Iris pigment epithelial cell (primary cell): ENCODE data around the gene AGAP1.
"Not testable (repeated sequence)": the region's sequence is repeated elsewhere in the genome, so short reads cannot be mapped to it uniquely, and the experiment has no call there.

ENCODE experiments used
- DNase-seq: peaks from one replicate; pipeline ENCODE4 v3.0.0-alpha.2; 2011; ENCODE audit warnings: low read depth

AGAP1 gene

GRCh38 chr2:236045251-236046235 is 551.7 kb downstream of the AGAP1 start:
- DNase-seq = peak; percentile 4

GRCh38 chr2:236046715-236047114 is 552.9 kb downstream of the AGAP1 start:
- no peak for DNase-seq

- no peak for DNase-seq
Measured at GRCh38 chr2:236047176-236047575, 553.3 kb downstream of the AGAP1 start.

GRCh38 chr2:236047886-236048540 is 554.2 kb downstream of the AGAP1 start:
- DNase-seq = no peak

- DNase-seq = no peak
Measured at GRCh38 chr2:236049981-236050380, 556.1 kb downstream of the AGAP1 start.

GRCh38 chr2:236051351-236051750 is 557.5 kb downstream of the AGAP1 start:
- DNase-seq = no peak

- DNase-seq = no peak
Measured at GRCh38 chr2:236051806-236052205, 558.0 kb downstream of the AGAP1 start.

- DNase-seq = no peak
Measured at GRCh38 chr2:236052206-236052605, 558.4 kb downstream of the AGAP1 start.

- no peak for DNase-seq
Measured at GRCh38 chr2:236052926-236053821, 559.3 kb downstream of the AGAP1 start.

- DNase-seq = no peak
Measured at GRCh38 chr2:236054125-236054524, 560.3 kb downstream of the AGAP1 start.

- DNase-seq = no peak
Measured at GRCh38 chr2:236054621-236055305, 560.9 kb downstream of the AGAP1 start.

- no peak for DNase-seq
Measured at GRCh38 chr2:236055471-236055870, 561.6 kb downstream of the AGAP1 start.

GRCh38 chr2:236056141-236056540 is 562.3 kb downstream of the AGAP1 start:
- no peak for DNase-seq

GRCh38 chr2:236057375-236057774 is 563.5 kb downstream of the AGAP1 start:
- DNase-seq = no peak

- DNase-seq = no peak
Measured at GRCh38 chr2:236061497-236061896, 567.7 kb downstream of the AGAP1 start.

GRCh38 chr2:236061899-236062298 is 568.1 kb downstream of the AGAP1 start:
- DNase-seq = no peak

GRCh38 chr2:236062806-236063205 is 569.0 kb downstream of the AGAP1 start:
- DNase-seq = not testable (repeated sequence)

- DNase-seq = no peak
Measured at GRCh38 chr2:236063994-236064393, 570.2 kb downstream of the AGAP1 start.

GRCh38 chr2:236065314-236066160 is 571.7 kb downstream of the AGAP1 start:
- no peak for DNase-seq

- no peak for DNase-seq
Measured at GRCh38 chr2:236070236-236070635, 576.4 kb downstream of the AGAP1 start.

GRCh38 chr2:236073246-236073645 is 579.4 kb downstream of the AGAP1 start:
- no peak for DNase-seq
